Measurements from ENCODE around the gene FOXL2NB. TPM values are rescaled to one million over a fixed set of nuclear protein-coding genes. Genes with fewer than 3 reads are reported as not detected.

Gene FOXL2NB
- polyA plus RNA-seq, 1 donor from 2014 or later: not detected

DNA sequence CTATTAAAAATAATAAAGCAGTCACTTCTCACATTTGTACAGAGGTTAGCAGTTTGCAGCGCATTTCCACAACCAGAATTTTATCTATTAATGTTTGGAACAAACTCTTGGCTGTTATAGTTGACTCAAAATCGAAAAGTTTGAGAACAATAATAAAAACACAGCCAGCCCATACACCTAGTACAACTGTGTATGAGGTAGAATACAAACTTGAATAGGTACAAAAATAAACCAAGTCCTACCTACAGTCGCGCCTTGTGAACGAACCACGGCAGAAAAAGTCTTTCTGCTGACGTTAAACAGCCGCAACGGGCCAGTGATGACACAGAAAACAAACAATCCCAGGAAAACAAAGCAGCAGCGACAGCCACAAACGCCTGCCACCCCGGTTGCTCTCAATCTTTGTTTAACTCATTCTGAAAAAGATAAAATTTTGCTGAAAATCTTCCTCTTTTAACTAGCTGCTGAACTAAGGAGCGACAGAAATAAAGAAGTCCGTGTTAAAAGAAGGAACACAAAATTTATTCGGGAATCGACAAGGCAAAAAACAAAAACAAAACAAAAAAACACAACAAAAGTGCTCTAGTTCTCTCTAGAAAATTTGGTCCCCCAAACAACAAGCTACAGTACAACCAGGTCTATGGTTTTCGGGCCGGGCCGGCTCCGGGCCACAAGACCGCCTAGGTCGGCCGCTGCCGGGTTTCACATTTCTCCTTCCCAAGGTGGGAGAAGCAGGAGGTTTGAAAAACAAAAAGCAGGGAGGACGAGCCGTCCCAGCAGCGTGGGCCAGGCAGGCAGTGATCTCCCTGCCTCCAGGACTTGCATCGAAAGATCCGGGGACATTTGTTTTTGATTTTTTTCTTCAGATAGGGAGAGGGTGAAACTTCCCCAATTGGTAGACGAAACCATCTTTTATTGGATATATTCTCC, 3.0 kb upstream of the FOXL2NB start:
- Histone ChIP-seq H3F3A (ENCODE audit: insufficient read depth, low read length, poor library complexity, severe bottlenecking) (no peaks in the 10 kb centered on the region), H3K9ac (ENCODE audit: low read length) (no peak overlapping the region), H3K36me3 (ENCODE audit: insufficient read depth, low read length) (no peaks in the 10 kb centered on the region), H3K27me3 (ENCODE audit: insufficient read depth, low read depth, low read length) (peaks cover 99% of the 10 kb centered on the region), H3K79me2 (replicated peaks; ENCODE audit: insufficient read depth, low read length) (no peaks in the 10 kb centered on the region), H4K20me1 (ENCODE audit: insufficient read depth) (no peaks in the 10 kb centered on the region), H3K27ac (ENCODE audit: low read length) (no peak overlapping the region), H3K4me2 (ENCODE audit: low read length) (no peak overlapping the region), H3K9me3 (ENCODE audit: low read length) (no peaks in the 10 kb centered on the region), H3K9me2 (ENCODE audit: insufficient read depth, low read length) (no peaks in the 10 kb centered on the region), H3K4me3 (ENCODE audit: low read length) (no peak overlapping the region), H2AFZ (ENCODE audit: low read depth, low read length) (no peak overlapping the region)
- peak; percentile 82 for TF ChIP-seq EZH2 (IDR thresholded peaks at IDR 0.05; ENCODE audit: borderline replicate concordance, insufficient read depth, low read length, poor library complexity, severe bottlenecking)
- TF ChIP-seq SMC3 (conservative IDR thresholded peaks at IDR 0.05; ENCODE audit: poor library complexity): no peak
- TF ChIP-seq, protein P1, sequence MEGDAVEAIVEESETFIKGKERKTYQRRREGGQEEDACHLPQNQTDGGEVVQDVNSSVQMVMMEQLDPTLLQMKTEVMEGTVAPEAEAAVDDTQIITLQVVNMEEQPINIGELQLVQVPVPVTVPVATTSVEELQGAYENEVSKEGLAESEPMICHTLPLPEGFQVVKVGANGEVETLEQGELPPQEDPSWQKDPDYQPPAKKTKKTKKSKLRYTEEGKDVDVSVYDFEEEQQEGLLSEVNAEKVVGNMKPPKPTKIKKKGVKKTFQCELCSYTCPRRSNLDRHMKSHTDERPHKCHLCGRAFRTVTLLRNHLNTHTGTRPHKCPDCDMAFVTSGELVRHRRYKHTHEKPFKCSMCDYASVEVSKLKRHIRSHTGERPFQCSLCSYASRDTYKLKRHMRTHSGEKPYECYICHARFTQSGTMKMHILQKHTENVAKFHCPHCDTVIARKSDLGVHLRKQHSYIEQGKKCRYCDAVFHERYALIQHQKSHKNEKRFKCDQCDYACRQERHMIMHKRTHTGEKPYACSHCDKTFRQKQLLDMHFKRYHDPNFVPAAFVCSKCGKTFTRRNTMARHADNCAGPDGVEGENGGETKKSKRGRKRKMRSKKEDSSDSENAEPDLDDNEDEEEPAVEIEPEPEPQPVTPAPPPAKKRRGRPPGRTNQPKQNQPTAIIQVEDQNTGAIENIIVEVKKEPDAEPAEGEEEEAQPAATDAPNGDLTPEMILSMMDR (IDR thresholded peaks at IDR 0.05; ENCODE audit: poor library complexity, severe bottlenecking): no peak
- TF ChIP-seq EP300 (conservative IDR thresholded peaks at IDR 0.05; ENCODE audit: poor library complexity, severe bottlenecking): no peak
- peak; percentile 68 for TF ChIP-seq POLR2AphosphoS5 (IDR thresholded peaks at IDR 0.05)

DNA sequence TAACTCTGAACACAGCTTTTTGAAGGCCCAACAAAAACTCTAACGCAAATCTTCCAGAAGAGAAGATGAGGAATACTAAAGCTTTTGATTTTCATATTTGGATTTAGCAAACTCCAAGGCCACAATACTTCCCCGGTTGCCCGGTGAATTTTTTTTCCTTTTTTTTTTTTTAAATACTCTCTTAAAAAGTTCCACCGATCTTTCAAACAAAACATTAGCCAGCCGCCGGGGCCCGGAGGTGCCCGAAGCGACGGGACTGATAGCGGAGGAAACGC, 2.4 kb upstream of the FOXL2NB start:
- H4K20me1 ChIP-seq (ENCODE audit: insufficient read depth): no peaks in the 10 kb centered on the region

More for the DNA sequence above, 2.4 kb upstream of the FOXL2NB start:
- Histone ChIP-seq H3K9me3 (ENCODE audit: low read length) (no peaks in the 10 kb centered on the region), H3F3A (ENCODE audit: insufficient read depth, low read length, poor library complexity, severe bottlenecking) (no peaks in the 10 kb centered on the region), H3K9ac (ENCODE audit: low read length) (no peak overlapping the region), H3K27ac (ENCODE audit: low read length) (no peak overlapping the region), H3K4me3 (ENCODE audit: low read length) (no peak overlapping the region), H3K27me3 (ENCODE audit: insufficient read depth, low read depth, low read length) (peaks cover 99% of the 10 kb centered on the region), H3K36me3 (ENCODE audit: insufficient read depth, low read length) (no peaks in the 10 kb centered on the region), H2AFZ (ENCODE audit: low read depth, low read length) (no peak overlapping the region), H3K4me2 (ENCODE audit: low read length) (no peak overlapping the region), H3K9me2 (ENCODE audit: insufficient read depth, low read length) (no peaks in the 10 kb centered on the region), H3K79me2 (replicated peaks; ENCODE audit: insufficient read depth, low read length) (no peaks in the 10 kb centered on the region)
- TF ChIP-seq, protein P1 (IDR thresholded peaks at IDR 0.05; ENCODE audit: poor library complexity, severe bottlenecking): no peak
- TF ChIP-seq POLR2AphosphoS5 (IDR thresholded peaks at IDR 0.05) (no peak), EZH2 (IDR thresholded peaks at IDR 0.05; ENCODE audit: borderline replicate concordance, insufficient read depth, low read length, poor library complexity, severe bottlenecking) (peak; percentile 24)

Data from neural cell (in vitro differentiated cells).